ENCODE data around the gene LRP1B.

- TF ChIP-seq RAD21 (conservative IDR thresholded peaks at IDR 0.05) (no peak), CTCF (IDR thresholded peaks at IDR 0.05; ENCODE audit: poor library complexity, severe bottlenecking) (no peak), POLR2AphosphoS5 (IDR thresholded peaks at IDR 0.05) (no peak), EZH2 (IDR thresholded peaks at IDR 0.05; ENCODE audit: borderline replicate concordance, insufficient read depth, low read length, poor library complexity, severe bottlenecking) (no peak), EP300 (conservative IDR thresholded peaks at IDR 0.05; ENCODE audit: poor library complexity, severe bottlenecking) (no peak), SMC3 (conservative IDR thresholded peaks at IDR 0.05; ENCODE audit: poor library complexity) (no peak), REST (IDR thresholded peaks at IDR 0.05; ENCODE audit: borderline replicate concordance) (no peak)
These were observed 162.8 kb downstream of the LRP1B start for GRCh38 chr2:141967980-141968379.

Measured in neural cell (in vitro differentiated cells).